ENCODE data around the gene FADS6. TPM values are rescaled to one million over a fixed set of nuclear protein-coding genes. Genes with fewer than 3 reads are reported as not detected.
A peak's percentile ranks its signal among the peaks of the same experiment; 100 is the strongest.

The FADS6 gene
- total RNA-seq, 1 experiment from 2014 or later, result not detected

- POLR2A ChIA-PET, result interaction anchor here (0.7 to 1.0 kb wide), 2 partner anchors 103 to 305 kb away, joined by 3 to 4 read pairs; no protein-coding TSS in a partner anchor
- Histone ChIP-seq H3K27ac (ENCODE audit: low read length) (peak overlapping the region; percentile 97), H3K4me3 (ENCODE audit: low read depth in 2 of 2, low read length in 2 of 2) (peak overlapping the region; percentile 80 to 86), H3K27me3 (ENCODE audit: control insufficient read depth, insufficient read depth, low read length) (no peaks in the 10 kb centered on the region), H3K36me3 (ENCODE audit: control insufficient read depth, insufficient read depth, low read length) (peaks cover 9% of the 10 kb centered on the region; the same call in 1 of the 2 replicates), H3K4me1 (ENCODE audit: control insufficient read depth, insufficient read depth, low read length) (peaks cover 9% of the 10 kb centered on the region), H3K9me3 (ENCODE audit: control insufficient read depth, insufficient read depth, low read depth, low read length) (no peaks in the 10 kb centered on the region)
- DNase-seq (ENCODE audit: low read depth, low spot score) (no peak), ATAC-seq (no peak)
- in situ Hi-C loops (cut with HindIII; ENCODE audit: low pct_unique_long_range_greater_than_20kb, low sequenced_read_pairs) (no loop called here), intact Hi-C loops (cut with micrococcal nuclease; ENCODE audit: unreplicated experiment) (no loop called here)
- BruUV-seq (replicated peaks), result no TSS peak
- CTCF ChIA-PET, result interaction anchor here (0.6 to 1.9 kb wide), 4 partner anchors 31 to 138 kb away, joined by 3 to 11 read pairs (median 6); no protein-coding TSS in a partner anchor
- TF ChIP-seq CTCF (IDR thresholded peaks at IDR 0.05), result no peak
- TF ChIP-seq SIN3A (IDR thresholded peaks at IDR 0.05; ENCODE audit: borderline replicate concordance, insufficient read depth, low read depth, low read length), result no peak
- TF ChIP-seq POLR2AphosphoS5 (IDR thresholded peaks at IDR 0.05; ENCODE audit: low read depth, low read length), result no peak
- no peak for TF ChIP-seq REST (IDR thresholded peaks at IDR 0.05; ENCODE audit: insufficient read depth in 1 of 2, low read depth in 2 of 2, low read length in 1 of 2)
- no peak for TF ChIP-seq TCF7L2 (IDR thresholded peaks at IDR 0.05; ENCODE audit: low read depth, low read length)
Measured at GRCh38 chr17:74873874-74874614, 19.4 kb downstream of the FADS6 start.

GRCh38 chr17:74873037-74873873 is 20.2 kb downstream of the FADS6 start:
- ChIA-PET POLR2A (interaction anchor here (0.5 to 1.2 kb wide), 10 partner anchors 11 to 447 kb away, joined by 3 to 13 read pairs (median 4); partner anchors contain the start of gene HID1), CTCF (interaction anchor here (0.5 to 1.9 kb wide), 12 partner anchors 8 to 1569 kb away, joined by 3 to 19 read pairs (median 5); partner anchors contain the start of genes OTOP2 and USH1G)
- peak overlapping the region; percentile 83 to 86 for H3K4me3 ChIP-seq (ENCODE audit: low read depth in 2 of 2, low read length in 2 of 2)
- in situ Hi-C loops (cut with HindIII; ENCODE audit: low pct_unique_long_range_greater_than_20kb, low sequenced_read_pairs) (no loop called here), intact Hi-C loops (cut with micrococcal nuclease; ENCODE audit: unreplicated experiment) (no loop called here)
- TSS peak; percentile 99 for BruUV-seq (replicated peaks)
- peak; percentile 97 for ATAC-seq
- H3K9me3 ChIP-seq (ENCODE audit: control insufficient read depth, insufficient read depth, low read depth, low read length), result no peaks in the 10 kb centered on the region
- H3K36me3 ChIP-seq (ENCODE audit: control insufficient read depth, insufficient read depth, low read length), result peaks cover 9% of the 10 kb centered on the region; the same call in 1 of the 2 replicates
- DNase-seq (ENCODE audit: low read depth, low spot score), result peak; percentile 98
- H3K27ac ChIP-seq (ENCODE audit: low read length), result peak overlapping the region; percentile 97
- H3K27me3 ChIP-seq (ENCODE audit: control insufficient read depth, insufficient read depth, low read length), result no peaks in the 10 kb centered on the region
- TF ChIP-seq TCF7L2 (IDR thresholded peaks at IDR 0.05; ENCODE audit: low read depth, low read length) (no peak), SIN3A (IDR thresholded peaks at IDR 0.05; ENCODE audit: borderline replicate concordance, insufficient read depth, low read depth, low read length) (peak; percentile 94; the same call in 1 of the 2 replicates), CTCF (IDR thresholded peaks at IDR 0.05) (no peak), REST (IDR thresholded peaks at IDR 0.05; ENCODE audit: insufficient read depth in 1 of 2, low read depth in 2 of 2, low read length in 1 of 2) (0 out of 4 replicates have a peak, but pooled peaks of 1 of the 2 experiments have one; percentile 47), POLR2AphosphoS5 (IDR thresholded peaks at IDR 0.05; ENCODE audit: low read depth, low read length) (peak; percentile 99)
- peaks cover 9% of the 10 kb centered on the region for H3K4me1 ChIP-seq (ENCODE audit: control insufficient read depth, insufficient read depth, low read length)

All from Panc1 (cell line).